B cell (primary cell): ENCODE results near the gene CHRNA4. TPM values are rescaled to one million over a fixed set of nuclear protein-coding genes. Genes with fewer than 3 reads are reported as not detected.

Experiments
- ATAC-seq: fragments of 200-7000 bp; cut with Tn5 transposase; one replicate; pipeline ENCODE4 v1.10.0; 2021; ENCODE audit warnings: low read depth, mild to moderate bottlenecking, moderate number of reproducible peaks, moderate library complexity
- CTCF ChIA-PET: fragments of 350-600 bp; sonication (Branson Sonifier 250); formaldehyde crosslinking; loops from one replicate; lab custom pipeline; 2021; ENCODE audit warnings: antibody characterized with exemption, inconsistent platforms; lab: Charles Lee
- POLR2A ChIA-PET: fragments of 350-600 bp; sonication (Branson Sonifier 250); formaldehyde crosslinking; loops from one replicate; lab custom pipeline; 2021; ENCODE audit warnings: antibody characterized with exemption; lab: Charles Lee
- DNase-seq: peaks from one replicate; pipeline ENCODE4 v3.0.0; 2013
- H2AFZ ChIP-seq: 2 replicates; pipeline ENCODE4 v1.6.1; 2012; ENCODE audit warnings: mild to moderate bottlenecking, low read depth, low read length; ENCODE audit not compliant: insufficient read depth, poor library complexity, severe bottlenecking
- H3K27ac ChIP-seq, 2 donors: 1 replicate in 1 of 2; 2 replicates in 1 of 2; pipeline ENCODE4 v1.5.1; 2012 to 2013; ENCODE audit warnings: low read length in 2 of 2, mild to moderate bottlenecking in 2 of 2, moderate library complexity in 1 of 2
- H3K27me3 ChIP-seq, 4 experiments: fragments of 200-600 bp in 1 of 4; sonication (generic) in 1 of 4; replicated peaks in 1 of 4; 1 replicate in 2 of 4; 2 replicates in 2 of 4; pipeline versions ENCODE4 v1.6.1 to v1.7.0; 2013 to 2016; ENCODE audit warnings: low read length in 3 of 4, mild to moderate bottlenecking in 2 of 4, mixed read lengths in 1 of 4, moderate library complexity in 1 of 4; ENCODE audit not compliant: insufficient read depth in 4 of 4, control insufficient read depth in 3 of 4; ENCODE audit errors: control extremely low read depth in 1 of 4
- H3K36me3 ChIP-seq, 2 experiments: replicated peaks in 1 of 2; 1 replicate in 1 of 2; 2 replicates in 1 of 2; pipeline versions ENCODE4 v1.6.1 to v1.7.1; 2013; ENCODE audit warnings: low read length in 1 of 2; ENCODE audit not compliant: insufficient read depth in 2 of 2, control insufficient read depth in 1 of 2; ENCODE audit errors: control extremely low read depth in 1 of 2, extremely low read depth in 1 of 2
- H3K4me1 ChIP-seq, 2 donors: fragments of 200-600 bp in 1 of 2; sonication (generic) in 1 of 2; 1 replicate in 1 of 2; 2 replicates in 1 of 2; pipeline versions ENCODE4 v1.5.1 to v1.6.1; 2013 to 2017; ENCODE audit warnings: low read length in 2 of 2; ENCODE audit not compliant: control insufficient read depth in 2 of 2, insufficient read depth in 2 of 2
- H3K4me2 ChIP-seq: replicated peaks from 2 replicates; pipeline ENCODE3; 2012; ENCODE audit warnings: mild to moderate bottlenecking, low read depth, low read length; ENCODE audit not compliant: poor library complexity, severe bottlenecking
- H3K4me3 ChIP-seq, 5 experiments: fragments of 200-600 bp in 1 of 5; sonication (generic) in 1 of 5; 1 replicate in 3 of 5; 2 replicates in 2 of 5; pipeline versions ENCODE4 v1.5.1 to v1.7.0; 2011 to 2016; ENCODE audit warnings: low read length in 4 of 5, mild to moderate bottlenecking in 4 of 5, low read depth in 2 of 5, control low read depth in 1 of 5, moderate library complexity in 1 of 5; ENCODE audit not compliant: insufficient read depth in 1 of 5; ENCODE audit errors: control extremely low read depth in 1 of 5, extremely low read depth in 1 of 5
- H3K79me2 ChIP-seq: fragments of 200-600 bp; sonication (generic); one replicate; pipeline ENCODE4 v1.6.0; 2016; ENCODE audit warnings: low read length; ENCODE audit not compliant: control insufficient read depth, insufficient read depth
- H3K9ac ChIP-seq: fragments of 200-600 bp; sonication (generic); 2 replicates; pipeline ENCODE4 v1.6.1; 2017; ENCODE audit warnings: mild to moderate bottlenecking, low read length, moderate library complexity
- H3K9me3 ChIP-seq, 3 donors: one replicate each; pipeline versions ENCODE4 v1.6.1 to v1.7.1; 2013; ENCODE audit warnings: low read length in 2 of 3; ENCODE audit not compliant: control insufficient read depth in 2 of 3, insufficient read depth in 1 of 3; ENCODE audit errors: control extremely low read depth in 1 of 3
- H4K20me1 ChIP-seq: 2 replicates; pipeline ENCODE4 v1.6.0; 2012; ENCODE audit warnings: mild to moderate bottlenecking, low read length; ENCODE audit not compliant: insufficient read depth, control insufficient read depth, poor library complexity, severe bottlenecking
- H3K27ac Mint-ChIP-seq: one replicate; pipeline ENCODE4 v1.8.0; 2021; ENCODE audit warnings: mixed read lengths
- H3K27me3 Mint-ChIP-seq: one replicate; pipeline ENCODE4 v1.8.0; 2021; ENCODE audit warnings: mixed read lengths
- H3K4me1 Mint-ChIP-seq: one replicate; pipeline ENCODE4 v1.8.0; 2021; ENCODE audit warnings: mixed read lengths
- H3K4me3 Mint-ChIP-seq: one replicate; pipeline ENCODE4 v1.8.0; 2021; ENCODE audit warnings: mixed read lengths
- H3K9me3 Mint-ChIP-seq: one replicate; pipeline ENCODE4 v1.8.0; 2022; ENCODE audit warnings: mixed read lengths; ENCODE audit not compliant: insufficient read depth
- EZH2 ChIP-seq: IDR thresholded peaks from 2 replicates; pipeline ENCODE4 v1.6.1; 2012; ENCODE audit warnings: borderline replicate concordance, low read depth, mild to moderate bottlenecking, moderate library complexity, low read length; ENCODE audit not compliant: insufficient read depth, poor library complexity, severe bottlenecking
- WGBS: methylation state at CpG from one replicate; pipeline ENCODE4 v1.1.5; 2013; ENCODE audit warnings: missing lambda C conversion rate; ENCODE audit not compliant: insufficient coverage; 5-methylcytosine and 5-hydroxymethylcytosine counted together
- intact Hi-C: fragments of 100-400 bp; cut with micrococcal nuclease; formaldehyde crosslinking; loops from one replicate; pipeline ENCODE4 v1.10.0; 2022
- polyA plus RNA-seq: library from polyadenylated mRNA; depleted of rRNA; stranded (reverse); fragments of >200 nt; gene quantifications from 2 replicates; pipeline ENCODE4 v1.2.3, GENCODE V29; 2012
- total RNA-seq, 2 donors: library from RNA; stranded (reverse); fragments of 120-200 nt in 1 of 2; gene quantifications; 1 replicate in 1 of 2; 2 replicates in 1 of 2; pipeline versions ENCODE4 v1.2.3 to v1.2.4, GENCODE V29; 2013 to 2022
- TF ChIP-seq, protein P1 (sequence below): fragments of 200-600 bp; IDR thresholded peaks from one replicate; pipeline ENCODE4 v1.8.0; 2022; ENCODE audit warnings: antibody characterized with exemption, mild to moderate bottlenecking

The CHRNA4 gene
- total and polyA plus RNA-seq, 2 donors (not counting 1 experiment from before 2014, with no cell fraction given): not detected

DNA sequence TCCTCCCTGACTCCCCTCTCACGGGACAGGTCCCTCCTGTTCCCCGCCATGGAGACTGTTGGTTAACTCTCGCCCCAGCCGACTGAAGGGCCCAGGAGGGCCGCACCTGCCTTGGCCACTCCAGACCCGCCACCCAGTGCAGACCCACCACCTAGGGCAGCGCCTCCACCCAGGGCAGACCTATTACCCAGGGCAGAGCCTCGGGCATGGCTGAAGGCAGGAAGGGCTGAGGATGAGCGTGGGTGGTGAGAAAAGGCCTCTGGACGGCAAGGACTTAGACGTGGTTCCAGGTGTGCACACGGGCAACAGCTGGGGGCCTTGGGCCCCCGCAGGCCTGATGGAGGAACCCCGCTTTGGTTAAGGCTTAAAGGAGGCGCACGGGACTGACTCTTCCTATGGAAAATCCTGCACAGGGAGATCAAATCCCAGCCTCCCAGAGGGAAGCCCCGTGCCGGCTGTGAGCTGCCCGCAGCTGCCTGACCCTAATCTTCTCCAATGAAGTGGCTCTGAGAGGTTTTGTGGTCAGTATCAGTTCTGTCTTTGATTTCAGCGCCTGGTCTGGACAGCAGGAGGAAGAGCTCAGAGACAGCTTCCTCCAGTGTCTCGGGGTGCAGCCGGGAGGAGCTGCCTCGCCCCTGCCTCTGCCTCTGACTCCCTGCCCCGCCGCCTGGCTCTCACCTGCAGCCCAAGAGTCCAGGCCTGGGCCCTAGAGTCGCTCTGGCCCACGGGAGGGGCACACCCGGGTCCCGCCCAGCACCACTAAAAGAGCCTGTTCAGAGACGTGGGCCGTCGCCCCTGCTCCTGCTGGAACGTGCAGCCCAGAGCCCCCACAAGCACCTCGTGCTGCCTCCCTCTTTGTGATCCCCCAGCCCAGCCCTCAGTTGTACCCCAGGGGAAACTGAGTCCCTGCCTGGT is 12.1 kb upstream of the CHRNA4 start:
- H3K27ac Mint-ChIP-seq: no peak overlapping the region
- CTCF ChIA-PET: no interaction called here
- H3K4me3 Mint-ChIP-seq: no peak overlapping the region
- no peaks in the 10 kb centered on the region for H3K4me1 Mint-ChIP-seq
- H3K4me2 ChIP-seq: no peak overlapping the region
- H3K36me3 ChIP-seq: no peaks in the 10 kb centered on the region
- no peak for ATAC-seq
- no peaks in the 10 kb centered on the region for H4K20me1 ChIP-seq
- no peak for DNase-seq
- intact Hi-C loops: no loop called here
- peaks cover 16% of the 10 kb centered on the region for H3K27me3 Mint-ChIP-seq
- no peaks in the 10 kb centered on the region for H3K9me3 Mint-ChIP-seq
- no peaks in the 10 kb centered on the region for H3K4me1 ChIP-seq
- H3K27me3 ChIP-seq: peaks cover 0 to 9% (median 0%) of the 10 kb centered on the region in 4 experiments
- no peak overlapping the region for H3K4me3 ChIP-seq
- 73% methylated on average over 33 of the region's 34 CpGs for WGBS
- no peak overlapping the region for H3K9ac ChIP-seq
- H3K9me3 ChIP-seq: no peaks in the 10 kb centered on the region
- POLR2A ChIA-PET: no interaction called here
- H2AFZ ChIP-seq: no peak overlapping the region
- no peak for TF ChIP-seq EZH2
- TF ChIP-seq, protein P1, sequence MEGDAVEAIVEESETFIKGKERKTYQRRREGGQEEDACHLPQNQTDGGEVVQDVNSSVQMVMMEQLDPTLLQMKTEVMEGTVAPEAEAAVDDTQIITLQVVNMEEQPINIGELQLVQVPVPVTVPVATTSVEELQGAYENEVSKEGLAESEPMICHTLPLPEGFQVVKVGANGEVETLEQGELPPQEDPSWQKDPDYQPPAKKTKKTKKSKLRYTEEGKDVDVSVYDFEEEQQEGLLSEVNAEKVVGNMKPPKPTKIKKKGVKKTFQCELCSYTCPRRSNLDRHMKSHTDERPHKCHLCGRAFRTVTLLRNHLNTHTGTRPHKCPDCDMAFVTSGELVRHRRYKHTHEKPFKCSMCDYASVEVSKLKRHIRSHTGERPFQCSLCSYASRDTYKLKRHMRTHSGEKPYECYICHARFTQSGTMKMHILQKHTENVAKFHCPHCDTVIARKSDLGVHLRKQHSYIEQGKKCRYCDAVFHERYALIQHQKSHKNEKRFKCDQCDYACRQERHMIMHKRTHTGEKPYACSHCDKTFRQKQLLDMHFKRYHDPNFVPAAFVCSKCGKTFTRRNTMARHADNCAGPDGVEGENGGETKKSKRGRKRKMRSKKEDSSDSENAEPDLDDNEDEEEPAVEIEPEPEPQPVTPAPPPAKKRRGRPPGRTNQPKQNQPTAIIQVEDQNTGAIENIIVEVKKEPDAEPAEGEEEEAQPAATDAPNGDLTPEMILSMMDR: no peak
- no peaks in the 10 kb centered on the region for H3K79me2 ChIP-seq
- H3K27ac ChIP-seq: no peak overlapping the region

- no peak overlapping the region for H2AFZ ChIP-seq
- H3K9me3 ChIP-seq: no peaks in the 10 kb centered on the region
- no peak overlapping the region for H3K4me3 ChIP-seq
- H3K36me3 ChIP-seq: no peaks in the 10 kb centered on the region
- ChIA-PET POLR2A (no interaction called here), CTCF (no interaction called here)
- TF ChIP-seq EZH2: no peak
- TF ChIP-seq, protein P1: no peak
- no peaks in the 10 kb centered on the region for H3K79me2 ChIP-seq
- peaks cover 9% of the 10 kb centered on the region for H3K27me3 Mint-ChIP-seq
- no peaks in the 10 kb centered on the region for H4K20me1 ChIP-seq
- intact Hi-C loops: no loop called here
- H3K27me3 ChIP-seq: peaks cover 0 to 2% (median 0%) of the 10 kb centered on the region in 4 experiments
- no peaks in the 10 kb centered on the region for H3K9me3 Mint-ChIP-seq
- ATAC-seq (no peak), DNase-seq (no peak)
- H3K4me3 Mint-ChIP-seq: no peak overlapping the region
- WGBS: 86% methylated on average over 26 of the region's 28 CpGs
- H3K9ac ChIP-seq: no peak overlapping the region
- no peak overlapping the region for H3K4me2 ChIP-seq
- H3K4me1 Mint-ChIP-seq: no peaks in the 10 kb centered on the region
- H3K4me1 ChIP-seq: no peaks in the 10 kb centered on the region
- no peak overlapping the region for H3K27ac Mint-ChIP-seq
- H3K27ac ChIP-seq: no peak overlapping the region
Measured at GRCh38 chr20:63371291-63371865, 10.2 kb upstream of the CHRNA4 start.
